Peyer's patch (tissue), 4 donors: ENCODE results near the gene SLC6A8. TPM values are rescaled to one million over a fixed set of nuclear protein-coding genes. Genes with fewer than 3 reads are reported as not detected.
A peak's percentile ranks its signal among the peaks of the same experiment; 100 is the strongest.

ENCODE experiments used
- DNase-seq, 3 donors: peaks; one replicate each; pipeline ENCODE4 v3.0.0-alpha.2; 2017 to 2019
- H3K27ac ChIP-seq, 4 donors: fragments of 200-600 bp; sonication (generic); one replicate each; pipeline ENCODE4 v1.5.1; 2016 to 2019
- H3K27me3 ChIP-seq, 2 donors: fragments of 200-600 bp; sonication (generic); one replicate each; pipeline ENCODE4 v1.5.1; 2019
- H3K36me3 ChIP-seq, 3 donors: fragments of 200-600 bp; sonication (generic); one replicate each; pipeline ENCODE4 v1.5.1; 2016 to 2019
- H3K4me1 ChIP-seq, 4 donors: fragments of 200-600 bp; sonication (generic); one replicate each; pipeline ENCODE4 v1.5.1; 2016 to 2019
- H3K4me3 ChIP-seq, 4 donors: fragments of 200-600 bp; sonication (generic); 1 replicate in 3 of 4; 2 replicates in 1 of 4; pipeline ENCODE4 v1.5.1; 2016 to 2019; ENCODE audit warnings: mild to moderate bottlenecking in 1 of 4
- H3K9me3 ChIP-seq, 4 donors: fragments of 200-600 bp; sonication (generic); one replicate each; pipeline ENCODE4 v1.5.1; 2016 to 2019; ENCODE audit warnings: mild to moderate bottlenecking in 1 of 4
- POLR2A ChIP-seq, 2 donors: fragments of 450-650 bp; IDR thresholded peaks; one replicate each; pipeline ENCODE4 v1.5.1; 2017; ENCODE audit warnings: antibody characterized with exemption in 2 of 2, mild to moderate bottlenecking in 2 of 2, moderate library complexity in 2 of 2
- total RNA-seq, 4 donors: library from RNA; depleted of rRNA; stranded (reverse); fragments of >200 nt; gene quantifications; one replicate each; pipeline ENCODE4 v1.1.0, GENCODE V29; 2016
- TF ChIP-seq, protein P1 (sequence below), 6 experiments: fragments of 450-650 bp in 4 of 6; fragments of 200-600 bp in 2 of 6; sonication (generic) in 1 of 6; IDR thresholded peaks; one replicate each; pipeline ENCODE4 v1.5.1; 2017 to 2019; ENCODE audit warnings: antibody characterized with exemption in 6 of 6, mild to moderate bottlenecking in 3 of 6, moderate library complexity in 1 of 6

The SLC6A8 gene
- total RNA-seq, 4 donors from 2014 or later, result 36.3 to 562 (median 146) TPM

DNA sequence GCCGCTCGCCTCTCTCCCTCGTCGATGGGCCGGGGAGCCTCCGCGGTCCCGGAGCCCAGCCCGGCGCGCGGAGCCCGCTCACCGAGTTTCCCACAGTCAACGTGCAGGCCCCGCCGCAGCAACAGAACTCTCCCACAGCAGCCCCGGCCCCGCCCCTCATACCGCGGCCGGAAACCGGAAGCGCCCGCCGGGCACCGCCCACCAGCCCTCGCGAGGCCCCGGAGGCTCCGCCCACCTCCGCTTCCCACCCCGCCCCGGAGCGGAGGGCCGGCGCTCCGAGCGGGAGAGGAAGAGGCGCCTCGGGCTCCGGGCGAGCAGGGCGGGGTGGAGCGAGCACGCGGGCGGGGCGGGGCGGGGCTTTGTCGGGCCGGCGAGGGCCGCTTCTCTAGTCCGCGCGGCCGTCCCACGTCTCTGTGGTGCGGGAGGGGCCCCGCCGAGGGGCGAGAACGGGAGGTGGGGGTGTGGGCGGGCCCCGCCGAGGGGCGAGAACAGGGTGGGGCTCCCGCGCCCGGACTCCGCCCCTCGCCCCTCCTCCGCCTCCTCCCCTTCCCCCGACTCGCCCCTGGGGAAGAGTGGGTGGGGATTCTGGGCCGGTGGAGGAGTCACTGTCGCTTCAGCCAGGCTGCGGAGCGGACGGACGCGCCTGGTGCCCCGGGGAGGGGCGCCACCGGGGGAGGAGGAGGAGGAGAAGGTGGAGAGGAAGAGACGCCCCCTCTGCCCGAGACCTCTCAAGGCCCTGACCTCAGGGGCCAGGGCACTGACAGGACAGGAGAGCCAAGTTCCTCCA, 36.7 kb downstream of the SLC6A8 start, which contains the start of the genes ABCD1 and BCAP31:
ABCD1 (plus strand) TSS at position 605 of the 787 bp plus-strand sequence. CDS start 411 bp downstream, outside the sequence.
BCAP31 (minus strand) TSS at position 136 of the 787 bp plus-strand sequence. CDS start 1,143 bp downstream, outside the sequence.
- peak within 1 kb of the TSS; percentile 63 to 75 (median 68) for H3K4me3 ChIP-seq
- peaks cover 0 to 22% (median 0%) of the 10 kb centered on the region in 3 donors for H3K36me3 ChIP-seq
- DNase-seq, result peak; percentile 85 to 94 (median 93)
- peaks cover 3 to 52% (median 17%) of the 10 kb centered on the region in 4 donors for H3K4me1 ChIP-seq
- no peaks in the 10 kb centered on the region for H3K9me3 ChIP-seq
- TF ChIP-seq, protein P1, sequence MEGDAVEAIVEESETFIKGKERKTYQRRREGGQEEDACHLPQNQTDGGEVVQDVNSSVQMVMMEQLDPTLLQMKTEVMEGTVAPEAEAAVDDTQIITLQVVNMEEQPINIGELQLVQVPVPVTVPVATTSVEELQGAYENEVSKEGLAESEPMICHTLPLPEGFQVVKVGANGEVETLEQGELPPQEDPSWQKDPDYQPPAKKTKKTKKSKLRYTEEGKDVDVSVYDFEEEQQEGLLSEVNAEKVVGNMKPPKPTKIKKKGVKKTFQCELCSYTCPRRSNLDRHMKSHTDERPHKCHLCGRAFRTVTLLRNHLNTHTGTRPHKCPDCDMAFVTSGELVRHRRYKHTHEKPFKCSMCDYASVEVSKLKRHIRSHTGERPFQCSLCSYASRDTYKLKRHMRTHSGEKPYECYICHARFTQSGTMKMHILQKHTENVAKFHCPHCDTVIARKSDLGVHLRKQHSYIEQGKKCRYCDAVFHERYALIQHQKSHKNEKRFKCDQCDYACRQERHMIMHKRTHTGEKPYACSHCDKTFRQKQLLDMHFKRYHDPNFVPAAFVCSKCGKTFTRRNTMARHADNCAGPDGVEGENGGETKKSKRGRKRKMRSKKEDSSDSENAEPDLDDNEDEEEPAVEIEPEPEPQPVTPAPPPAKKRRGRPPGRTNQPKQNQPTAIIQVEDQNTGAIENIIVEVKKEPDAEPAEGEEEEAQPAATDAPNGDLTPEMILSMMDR (IDR thresholded peaks at IDR 0.05), result no peak
- TF ChIP-seq POLR2A (IDR thresholded peaks at IDR 0.05), result peak; percentile 85 to 93
- no peaks in the 10 kb centered on the region for H3K27me3 ChIP-seq
- peak within 1 kb of the TSS; percentile 89 to 93 (median 92) for H3K27ac ChIP-seq

DNA sequence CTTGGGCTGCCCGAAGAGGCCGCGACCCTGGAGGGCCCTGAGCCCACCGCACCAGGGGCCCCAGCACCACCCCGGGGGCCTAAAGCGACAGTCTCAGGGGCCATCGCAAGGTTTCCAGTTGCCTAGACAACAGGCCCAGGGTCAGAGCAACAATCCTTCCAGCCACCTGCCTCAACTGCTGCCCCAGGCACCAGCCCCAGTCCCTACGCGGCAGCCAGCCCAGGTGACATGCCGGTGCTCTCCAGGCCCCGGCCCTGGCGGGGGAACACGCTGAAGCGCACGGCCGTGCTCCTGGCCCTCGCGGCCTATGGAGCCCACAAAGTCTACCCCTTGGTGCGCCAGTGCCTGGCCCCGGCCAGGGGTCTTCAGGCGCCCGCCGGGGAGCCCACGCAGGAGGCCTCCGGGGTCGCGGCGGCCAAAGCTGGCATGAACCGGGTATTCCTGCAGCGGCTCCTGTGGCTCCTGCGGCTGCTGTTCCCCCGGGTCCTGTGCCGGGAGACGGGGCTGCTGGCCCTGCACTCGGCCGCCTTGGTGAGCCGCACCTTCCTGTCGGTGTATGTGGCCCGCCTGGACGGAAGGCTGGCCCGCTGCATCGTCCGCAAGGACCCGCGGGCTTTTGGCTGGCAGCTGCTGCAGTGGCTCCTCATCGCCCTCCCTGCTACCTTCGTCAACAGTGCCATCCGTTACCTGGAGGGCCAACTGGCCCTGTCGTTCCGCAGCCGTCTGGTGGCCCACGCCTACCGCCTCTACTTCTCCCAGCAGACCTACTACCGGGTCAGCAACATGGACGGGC, 37.5 kb downstream of the SLC6A8 start:
- peaks cover 3 to 52% (median 17%) of the 10 kb centered on the region in 4 donors for H3K4me1 ChIP-seq

DNA sequence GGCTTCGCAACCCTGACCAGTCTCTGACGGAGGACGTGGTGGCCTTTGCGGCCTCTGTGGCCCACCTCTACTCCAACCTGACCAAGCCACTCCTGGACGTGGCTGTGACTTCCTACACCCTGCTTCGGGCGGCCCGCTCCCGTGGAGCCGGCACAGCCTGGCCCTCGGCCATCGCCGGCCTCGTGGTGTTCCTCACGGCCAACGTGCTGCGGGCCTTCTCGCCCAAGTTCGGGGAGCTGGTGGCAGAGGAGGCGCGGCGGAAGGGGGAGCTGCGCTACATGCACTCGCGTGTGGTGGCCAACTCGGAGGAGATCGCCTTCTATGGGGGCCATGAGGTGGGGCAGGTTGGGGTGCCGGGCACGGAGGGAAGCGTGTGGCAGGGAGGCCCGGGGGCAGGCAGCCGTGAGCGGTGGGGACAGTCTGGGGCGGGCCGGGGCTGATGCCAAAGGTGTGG, 38.1 kb downstream of the SLC6A8 start:
- H3K27ac ChIP-seq, result peak overlapping the region; percentile 83 to 93 (median 92)
- no peaks in the 10 kb centered on the region for H3K27me3 ChIP-seq
- TF ChIP-seq POLR2A (IDR thresholded peaks at IDR 0.05), result no peak
- TF ChIP-seq, protein P1 (IDR thresholded peaks at IDR 0.05), result no peak
- peaks cover 0 to 8% (median 0%) of the 10 kb centered on the region in 3 donors for H3K36me3 ChIP-seq
- no peaks in the 10 kb centered on the region for H3K9me3 ChIP-seq
- peak in 1 of 3 donors; percentile 16 for DNase-seq
- peak overlapping the region; percentile 18 to 75 (median 48) for H3K4me3 ChIP-seq
- H3K4me1 ChIP-seq, result peaks cover 3 to 52% (median 17%) of the 10 kb centered on the region in 4 donors

More for the DNA sequence above, 37.5 kb downstream of the SLC6A8 start:
- H3K36me3 ChIP-seq, result peaks cover 0 to 14% (median 0%) of the 10 kb centered on the region in 3 donors
- DNase-seq, result no peak
- no peaks in the 10 kb centered on the region for H3K27me3 ChIP-seq
- peak overlapping the region; percentile 63 to 75 (median 68) for H3K4me3 ChIP-seq
- H3K27ac ChIP-seq, result peak overlapping the region; percentile 89 to 93 (median 92)
- no peak for TF ChIP-seq POLR2A (IDR thresholded peaks at IDR 0.05)
- TF ChIP-seq, protein P1 (IDR thresholded peaks at IDR 0.05), result no peak
- H3K9me3 ChIP-seq, result no peaks in the 10 kb centered on the region

DNA sequence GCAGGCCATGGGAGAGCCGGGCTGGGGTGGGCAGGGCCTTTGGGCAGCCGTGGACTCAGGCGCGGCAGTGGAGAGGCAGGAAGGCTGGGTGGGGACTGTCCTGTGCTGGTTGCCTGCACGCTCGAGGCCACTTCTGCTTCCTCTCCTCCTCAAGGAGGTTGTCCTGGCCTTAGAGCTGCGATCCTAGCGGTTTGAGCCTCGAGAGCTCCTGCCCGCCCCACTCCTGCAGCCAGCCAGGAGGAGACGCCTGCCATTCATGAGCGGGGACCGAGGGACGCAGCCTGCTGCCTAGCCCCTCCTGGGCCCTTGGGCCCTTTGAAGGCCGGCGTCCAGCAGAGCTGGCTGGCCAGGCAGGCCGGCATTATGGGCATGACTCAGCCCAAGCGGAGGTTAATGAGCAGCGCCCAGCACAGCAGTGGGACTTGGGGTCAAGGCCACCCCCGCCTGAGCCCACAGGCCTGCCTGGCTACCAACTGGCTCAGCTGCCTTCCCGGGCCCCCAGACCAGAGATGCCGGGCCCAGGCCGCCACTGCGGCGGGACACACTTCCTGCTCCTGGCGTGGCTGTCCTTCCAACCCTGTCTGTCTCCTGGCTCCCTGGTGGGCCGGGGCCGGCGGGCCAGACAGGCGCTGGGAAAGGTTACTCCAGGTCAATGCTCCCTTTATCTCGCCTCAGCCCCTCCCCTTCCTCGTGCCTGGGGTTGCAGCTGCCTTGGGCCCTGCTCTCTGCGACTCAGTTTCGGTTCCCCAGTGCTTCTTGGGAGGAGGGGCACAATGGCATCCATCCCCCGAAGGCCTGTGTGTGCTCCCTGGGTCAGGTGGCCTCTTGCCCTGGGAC, 38.8 kb downstream of the SLC6A8 start:
- peaks cover 3 to 52% (median 17%) of the 10 kb centered on the region in 4 donors for H3K4me1 ChIP-seq

More for the DNA sequence above, 38.8 kb downstream of the SLC6A8 start:
- H3K4me3 ChIP-seq, result peak overlapping the region; percentile 18 to 75 (median 48)
- peak overlapping the region; percentile 83 to 93 (median 92) for H3K27ac ChIP-seq
- H3K9me3 ChIP-seq, result no peaks in the 10 kb centered on the region
- DNase-seq, result peak; percentile 68 to 87 (median 85)
- H3K36me3 ChIP-seq, result peaks cover 0 to 4% (median 0%) of the 10 kb centered on the region in 3 donors
- no peaks in the 10 kb centered on the region for H3K27me3 ChIP-seq
- no peak for TF ChIP-seq POLR2A (IDR thresholded peaks at IDR 0.05)
- TF ChIP-seq, protein P1 (IDR thresholded peaks at IDR 0.05), result peak in 1 of 6 experiments; percentile 2
